MG63 (cell line): Measurements from ENCODE around the gene HIP1. TPM values are rescaled to one million over a fixed set of nuclear protein-coding genes. Genes with fewer than 3 reads are reported as not detected.
"Not testable (repeated sequence)": the region's sequence is repeated elsewhere in the genome, so short reads cannot be mapped to it uniquely, and the experiment has no call there.

Experiments
- DNase-seq: peaks from one replicate; pipeline ENCODE4 v3.0.0-alpha.2; 2020
- H3K27me3 ChIP-seq: fragments of 250-450 bp; sonication (Bioruptor Pico); 2 replicates; pipeline ENCODE4 v1.5.1; 2020; ENCODE audit warnings: mild to moderate bottlenecking, moderate library complexity
- H3K36me3 ChIP-seq: fragments of 250-450 bp; sonication (Bioruptor Pico); 2 replicates; pipeline ENCODE4 v1.5.1; 2020; ENCODE audit warnings: mild to moderate bottlenecking, moderate library complexity
- H3K4me3 ChIP-seq: fragments of 250-450 bp; sonication (Bioruptor Pico); 2 replicates; pipeline ENCODE4 v1.5.1; 2020; ENCODE audit warnings: mild to moderate bottlenecking, moderate library complexity
- H3K9me3 ChIP-seq: fragments of 250-450 bp; sonication (Bioruptor Pico); 2 replicates; pipeline ENCODE4 v1.5.1; 2020; ENCODE audit warnings: mild to moderate bottlenecking, moderate library complexity
- total RNA-seq: library from RNA; depleted of rRNA; stranded (reverse); fragments of >200 nt; shearing (Covaris generic); gene quantifications from 2 replicates; pipeline ENCODE4 v1.2.3, GENCODE V29; 2014; ENCODE audit warnings: low replicate concordance

HIP1 gene
- total RNA-seq, 1 experiment from 2014 or later: 5.2 TPM

- Histone ChIP-seq H3K36me3 (no peaks in the 10 kb centered on the region), H3K9me3 (no peaks in the 10 kb centered on the region), H3K4me3 (no peak overlapping the region), H3K27me3 (no peaks in the 10 kb centered on the region)
- DNase-seq: no peak
These were observed 13.4 kb downstream of the HIP1 start for GRCh38 chr7:75725306-75725705.

- no peaks in the 10 kb centered on the region for H3K9me3 ChIP-seq
- no peak for DNase-seq
- no peaks in the 10 kb centered on the region for H3K27me3 ChIP-seq
- H3K36me3 ChIP-seq: no peaks in the 10 kb centered on the region
- H3K4me3 ChIP-seq: no peak overlapping the region
These were observed 15.3 kb downstream of the HIP1 start for GRCh38 chr7:75723444-75723843.

GRCh38 chr7:75722373-75722772, 16.4 kb downstream of the HIP1 start:
- H3K9me3 ChIP-seq: no peaks in the 10 kb centered on the region
- H3K27me3 ChIP-seq: no peaks in the 10 kb centered on the region
- no peak for DNase-seq
- no peaks in the 10 kb centered on the region for H3K36me3 ChIP-seq
- no peak overlapping the region for H3K4me3 ChIP-seq

- not testable (repeated sequence) for H3K36me3 ChIP-seq, H3K27me3 ChIP-seq, H3K9me3 ChIP-seq
These were observed 16.8 kb downstream of the HIP1 start for GRCh38 chr7:75721922-75722321.

GRCh38 chr7:75721426-75721825, 17.3 kb downstream of the HIP1 start:
- Histone ChIP-seq H3K36me3 (no peaks in the 10 kb centered on the region), H3K4me3 (no peak overlapping the region), H3K9me3 (no peaks in the 10 kb centered on the region), H3K27me3 (no peaks in the 10 kb centered on the region)
- no peak for DNase-seq

More at GRCh38 chr7:75721922-75722321, 16.8 kb downstream of the HIP1 start:
- H3K4me3 ChIP-seq, DNase-seq: not testable (repeated sequence)

GRCh38 chr7:75719626-75720025, 19.1 kb downstream of the HIP1 start:
- no peak for DNase-seq
- H3K36me3 ChIP-seq: no peaks in the 10 kb centered on the region
- no peaks in the 10 kb centered on the region for H3K9me3 ChIP-seq

GRCh38 chr7:75718390-75719031, 20.2 kb downstream of the HIP1 start:
- Histone ChIP-seq H3K36me3 (no peaks in the 10 kb centered on the region), H3K4me3 (no peak overlapping the region), H3K9me3 (no peaks in the 10 kb centered on the region), H3K27me3 (no peaks in the 10 kb centered on the region)
- no peak for DNase-seq

More at GRCh38 chr7:75719626-75720025, 19.1 kb downstream of the HIP1 start:
- Histone ChIP-seq H3K4me3 (no peak overlapping the region), H3K27me3 (no peaks in the 10 kb centered on the region)

GRCh38 chr7:75717746-75718145, 21.0 kb downstream of the HIP1 start:
- not testable (repeated sequence) for H3K36me3 ChIP-seq, H3K9me3 ChIP-seq, H3K27me3 ChIP-seq, H3K4me3 ChIP-seq, DNase-seq

- H3K36me3 ChIP-seq: no peaks in the 10 kb centered on the region
- no peaks in the 10 kb centered on the region for H3K9me3 ChIP-seq
- DNase-seq: peak; percentile 66
- no peaks in the 10 kb centered on the region for H3K27me3 ChIP-seq
- H3K4me3 ChIP-seq: no peak overlapping the region
These were observed 21.6 kb downstream of the HIP1 start for GRCh38 chr7:75716992-75717626.

- no peaks in the 10 kb centered on the region for H3K36me3 ChIP-seq
- no peak overlapping the region for H3K4me3 ChIP-seq
- H3K9me3 ChIP-seq: no peaks in the 10 kb centered on the region
- no peaks in the 10 kb centered on the region for H3K27me3 ChIP-seq
- DNase-seq: no peak
These were observed 22.9 kb downstream of the HIP1 start for GRCh38 chr7:75715864-75716263.

- H3K36me3 ChIP-seq: no peaks in the 10 kb centered on the region
- H3K4me3 ChIP-seq: no peak overlapping the region
- H3K9me3 ChIP-seq: no peaks in the 10 kb centered on the region; the same call in 1 of the 2 replicates
- H3K27me3 ChIP-seq: no peaks in the 10 kb centered on the region
- DNase-seq: no peak
These were observed 26.0 kb downstream of the HIP1 start for GRCh38 chr7:75712517-75713361.

GRCh38 chr7:75711656-75712514, 26.9 kb downstream of the HIP1 start:
- Histone ChIP-seq H3K27me3 (no peaks in the 10 kb centered on the region), H3K9me3 (no peaks in the 10 kb centered on the region; the same call in 1 of the 2 replicates), H3K4me3 (no peak overlapping the region), H3K36me3 (no peaks in the 10 kb centered on the region)
- no peak for DNase-seq

- Histone ChIP-seq H3K4me3 (no peak overlapping the region), H3K27me3 (no peaks in the 10 kb centered on the region), H3K36me3 (no peaks in the 10 kb centered on the region), H3K9me3 (no peaks in the 10 kb centered on the region; the same call in 1 of the 2 replicates)
- DNase-seq: no peak
These were observed 27.7 kb downstream of the HIP1 start for GRCh38 chr7:75711076-75711475.

- Histone ChIP-seq H3K9me3 (no peaks in the 10 kb centered on the region; the same call in 1 of the 2 replicates), H3K36me3 (no peaks in the 10 kb centered on the region), H3K27me3 (no peaks in the 10 kb centered on the region), H3K4me3 (no peak overlapping the region)
- DNase-seq: no peak
These were observed 33.8 kb downstream of the HIP1 start for GRCh38 chr7:75704928-75705327.

- no peaks in the 10 kb centered on the region for H3K27me3 ChIP-seq
- no peak for DNase-seq
- no peaks in the 10 kb centered on the region for H3K36me3 ChIP-seq
- no peak overlapping the region for H3K4me3 ChIP-seq
- no peaks in the 10 kb centered on the region for H3K9me3 ChIP-seq
These were observed 36.2 kb downstream of the HIP1 start for GRCh38 chr7:75702515-75702914.

GRCh38 chr7:75699993-75700392, 38.7 kb downstream of the HIP1 start:
- Histone ChIP-seq H3K36me3 (no peaks in the 10 kb centered on the region), H3K4me3 (no peak overlapping the region), H3K27me3 (no peaks in the 10 kb centered on the region), H3K9me3 (no peaks in the 10 kb centered on the region)
- DNase-seq: no peak
